HEK293 (cell line): Measurements from ENCODE around the gene HAND1.

Experiments used
- FEZF1 ChIP-seq: fragments of 450-650 bp; formaldehyde crosslinking; IDR thresholded peaks from 2 replicates; pipeline ENCODE4 v1.5.1; 2016; ENCODE audit warnings: missing biosample characterization, missing genetic modification characterization
- GLIS1 ChIP-seq: fragments of 450-650 bp; formaldehyde crosslinking; IDR thresholded peaks from 2 replicates; pipeline ENCODE4 v1.5.1; 2016; ENCODE audit warnings: missing biosample characterization, missing genetic modification characterization
- GLIS2 ChIP-seq: fragments of 450-650 bp; formaldehyde crosslinking; IDR thresholded peaks from 2 replicates; pipeline ENCODE4 v1.5.1; 2016; ENCODE audit warnings: missing biosample characterization, missing genetic modification characterization
- HOXA7 ChIP-seq: sonication (generic); formaldehyde crosslinking; IDR thresholded peaks from 2 replicates; pipeline ENCODE4 v1.8.1; 2022; ENCODE audit warnings: missing genetic modification reagents, borderline replicate concordance
- PATZ1 ChIP-seq: fragments of 450-650 bp; formaldehyde crosslinking; IDR thresholded peaks from 2 replicates; pipeline ENCODE4 v1.5.1; 2016; ENCODE audit warnings: missing biosample characterization, missing genetic modification characterization
- PBX3 ChIP-seq: sonication (generic); formaldehyde crosslinking; IDR thresholded peaks from 2 replicates; pipeline ENCODE4 v1.8.1; 2022; ENCODE audit warnings: mild to moderate bottlenecking, moderate library complexity, missing genetic modification reagents
- WT1 ChIP-seq: fragments of 450-650 bp; formaldehyde crosslinking; IDR thresholded peaks from 2 replicates; pipeline ENCODE4 v1.5.1; 2016; ENCODE audit warnings: missing biosample characterization, missing genetic modification characterization
- ZBTB20 ChIP-seq: fragments of 450-650 bp; formaldehyde crosslinking; IDR thresholded peaks from 2 replicates; pipeline ENCODE4 v1.5.1; 2016; ENCODE audit warnings: missing biosample characterization, missing genetic modification characterization
- ZEB2 ChIP-seq: fragments of 450-650 bp; formaldehyde crosslinking; IDR thresholded peaks from 2 replicates; pipeline ENCODE4 v1.5.1; 2016; ENCODE audit warnings: missing biosample characterization, missing genetic modification characterization
- ZFHX2 ChIP-seq: fragments of 450-650 bp; formaldehyde crosslinking; conservative IDR thresholded peaks from 2 replicates; pipeline ENCODE4 v1.5.1; 2016; ENCODE audit warnings: missing biosample characterization, missing genetic modification characterization
- ZFP37 ChIP-seq: fragments of 450-650 bp; formaldehyde crosslinking; IDR thresholded peaks from 2 replicates; pipeline ENCODE4 v1.5.1; 2016; ENCODE audit warnings: missing biosample characterization, missing genetic modification characterization
- ZNF114 ChIP-seq: fragments of 450-650 bp; formaldehyde crosslinking; IDR thresholded peaks from 2 replicates; pipeline ENCODE4 v1.5.0; 2017; ENCODE audit warnings: missing biosample characterization, missing genetic modification characterization
- ZNF146 ChIP-seq: fragments of 450-650 bp; formaldehyde crosslinking; IDR thresholded peaks from 2 replicates; pipeline ENCODE4 v1.5.1; 2016; ENCODE audit warnings: missing biosample characterization, missing genetic modification characterization
- ZNF16 ChIP-seq: fragments of 450-650 bp; formaldehyde crosslinking; IDR thresholded peaks from 2 replicates; pipeline ENCODE4 v1.5.1; 2016; ENCODE audit warnings: low read depth, missing biosample characterization, missing genetic modification characterization
- ZNF174 ChIP-seq: fragments of 450-650 bp; formaldehyde crosslinking; IDR thresholded peaks from 2 replicates; pipeline ENCODE4 v1.5.0; 2017; ENCODE audit warnings: missing biosample characterization, mild to moderate bottlenecking, missing genetic modification characterization
- ZNF302 ChIP-seq: fragments of 450-650 bp; formaldehyde crosslinking; IDR thresholded peaks from 2 replicates; pipeline ENCODE4 v1.5.1; 2016; ENCODE audit warnings: missing biosample characterization, missing genetic modification characterization, low read depth
- ZNF366 ChIP-seq: fragments of 450-650 bp; formaldehyde crosslinking; conservative IDR thresholded peaks from 2 replicates; pipeline ENCODE4 v1.5.1; 2016; ENCODE audit warnings: missing biosample characterization, missing genetic modification characterization
- ZNF37A ChIP-seq: fragments of 450-650 bp; IDR thresholded peaks from 2 replicates; pipeline ENCODE4 v1.5.1; 2018; ENCODE audit warnings: missing biosample characterization, missing genetic modification characterization
- ZNF416 ChIP-seq: fragments of 450-650 bp; formaldehyde crosslinking; IDR thresholded peaks from 2 replicates; pipeline ENCODE4 v1.5.1; 2016; ENCODE audit warnings: missing biosample characterization, missing genetic modification characterization
- ZNF473 ChIP-seq: fragments of 450-650 bp; formaldehyde crosslinking; IDR thresholded peaks from 2 replicates; pipeline ENCODE4 v1.5.1; 2017; ENCODE audit warnings: missing biosample characterization, missing genetic modification characterization
- ZNF501 ChIP-seq: fragments of 450-650 bp; formaldehyde crosslinking; IDR thresholded peaks from 2 replicates; pipeline ENCODE4 v1.5.1; 2016; ENCODE audit warnings: missing biosample characterization, missing genetic modification characterization
- ZNF510 ChIP-seq: fragments of 450-650 bp; formaldehyde crosslinking; IDR thresholded peaks from 2 replicates; pipeline ENCODE4 v1.5.1; 2018; ENCODE audit warnings: mild to moderate bottlenecking, missing genetic modification characterization, missing biosample characterization; ENCODE audit not compliant: insufficient replicate concordance
- ZNF544 ChIP-seq: fragments of 450-650 bp; formaldehyde crosslinking; IDR thresholded peaks from 2 replicates; pipeline ENCODE4 v1.5.0; 2017; ENCODE audit warnings: missing biosample characterization, missing genetic modification characterization
- ZNF555 ChIP-seq: fragments of 450-650 bp; formaldehyde crosslinking; conservative IDR thresholded peaks from 2 replicates; pipeline ENCODE4 v1.5.1; 2017; ENCODE audit warnings: missing biosample characterization, mild to moderate bottlenecking, missing genetic modification characterization, inconsistent platforms
- ZNF558 ChIP-seq: fragments of 450-650 bp; formaldehyde crosslinking; IDR thresholded peaks from 2 replicates; pipeline ENCODE4 v1.5.1; 2016; ENCODE audit warnings: missing biosample characterization, missing genetic modification characterization
- ZNF561 ChIP-seq: fragments of 450-650 bp; IDR thresholded peaks from 2 replicates; pipeline ENCODE4 v1.5.1; 2018; ENCODE audit warnings: missing biosample characterization, missing genetic modification characterization, borderline replicate concordance
- ZNF571 ChIP-seq: fragments of 450-650 bp; formaldehyde crosslinking; IDR thresholded peaks from 2 replicates; pipeline ENCODE4 v1.5.0; 2017; ENCODE audit warnings: missing biosample characterization, missing genetic modification characterization
- ZNF600 ChIP-seq: fragments of 450-650 bp; formaldehyde crosslinking; IDR thresholded peaks from 2 replicates; pipeline ENCODE4 v1.5.1; 2016; ENCODE audit warnings: missing biosample characterization, missing genetic modification characterization
- ZNF629 ChIP-seq: fragments of 450-650 bp; formaldehyde crosslinking; IDR thresholded peaks from 2 replicates; pipeline ENCODE4 v1.5.1; 2017; ENCODE audit warnings: missing biosample characterization, missing genetic modification characterization
- ZNF664 ChIP-seq: fragments of 450-650 bp; formaldehyde crosslinking; IDR thresholded peaks from 2 replicates; pipeline ENCODE4 v1.5.1; 2016; ENCODE audit warnings: missing biosample characterization, missing genetic modification characterization
- ZNF692 ChIP-seq: fragments of 450-650 bp; formaldehyde crosslinking; IDR thresholded peaks from 2 replicates; pipeline ENCODE4 v1.5.1; 2016; ENCODE audit warnings: missing biosample characterization, missing genetic modification characterization
- ZNF768 ChIP-seq: fragments of 450-650 bp; formaldehyde crosslinking; IDR thresholded peaks from 2 replicates; pipeline ENCODE4 v1.5.1; 2018; ENCODE audit warnings: missing biosample characterization, mild to moderate bottlenecking, missing genetic modification characterization
- ZNF777 ChIP-seq: fragments of 450-650 bp; formaldehyde crosslinking; IDR thresholded peaks from 2 replicates; pipeline ENCODE4 v1.5.1; 2017; ENCODE audit warnings: missing biosample characterization, missing genetic modification characterization, borderline replicate concordance
- ZNF792 ChIP-seq: fragments of 450-650 bp; formaldehyde crosslinking; IDR thresholded peaks from 2 replicates; pipeline ENCODE4 v1.5.1; 2016; ENCODE audit warnings: missing biosample characterization, missing genetic modification characterization
- ZSCAN4 ChIP-seq: fragments of 450-650 bp; formaldehyde crosslinking; IDR thresholded peaks from 2 replicates; pipeline ENCODE4 v1.5.1; 2017; ENCODE audit warnings: missing biosample characterization, missing genetic modification characterization

HAND1 gene

GRCh38 chr5:154446195-154447088 lies 31.6 kb downstream of the HAND1 start (continued):
- TF ChIP-seq ZNF558 (tag by site-specific recombination) (no peak), ZNF510 (tag by site-specific recombination) (no peak), ZNF302 (tag by site-specific recombination) (no peak), ZNF416 (tag by site-specific recombination) (no peak), ZNF366 (no peak), ZNF174 (tag by site-specific recombination) (no peak), PATZ1 (tag by site-specific recombination) (peak; percentile 62), GLIS1 (tag by site-specific recombination) (no peak; the same call in 1 of the 2 replicates), ZNF600 (tag by site-specific recombination) (peak; percentile 95), ZNF664 (tag by site-specific recombination) (no peak), WT1 (tag by site-specific recombination) (no peak), ZNF501 (tag by site-specific recombination) (peak; percentile 75; the same call in 1 of the 2 replicates), ZNF629 (tag by site-specific recombination) (no peak), ZNF692 (tag by site-specific recombination) (0 out of 2 replicates have a peak, but pooled peaks have one; percentile 16), ZNF777 (tag by site-specific recombination) (no peak), ZNF16 (tag by site-specific recombination) (no peak), ZNF37A (tag by site-specific recombination) (no peak), ZNF555 (tag by site-specific recombination) (no peak), FEZF1 (tag by site-specific recombination) (no peak), ZNF768 (no peak), ZNF146 (tag by site-specific recombination) (no peak), ZNF561 (tag by site-specific recombination) (peak; percentile 49; the same call in 1 of the 2 replicates), ZNF571 (tag by site-specific recombination) (no peak), GLIS2 (tag by site-specific recombination) (peak; percentile 70; the same call in 1 of the 2 replicates), ZNF544 (tag by site-specific recombination) (no peak), ZNF114 (tag by site-specific recombination) (no peak), ZNF792 (tag by site-specific recombination) (no peak), ZFP37 (tag by site-specific recombination) (peak; percentile 19; the same call in 1 of the 2 replicates), HOXA7 (CRISPR knock-in tag) (no peak), ZBTB20 (tag by site-specific recombination) (peak; percentile 93), PBX3 (CRISPR knock-in tag) (no peak), ZFHX2 (peak; percentile 48), ZNF473 (tag by site-specific recombination) (no peak), ZSCAN4 (tag by site-specific recombination) (no peak), ZEB2 (tag by site-specific recombination) (peak; percentile 56; the same call in 1 of the 2 replicates)
